KBM-7 (cell line): ENCODE measurements around the gene ELMO1.

Experiments used
- DNase-seq: peaks from one replicate; pipeline ENCODE4 v3.0.0-alpha.2; 2015
- in situ Hi-C: fragments of 300-500 bp; cut with MboI; formaldehyde crosslinking; loops from 2 replicates; pipeline ENCODE4 v1.14.3; 2020; ENCODE audit warnings: low sequenced_read_pairs, low pct_unique_long_range_greater_than_20kb, mixed read lengths

ELMO1 gene

GRCh38 chr7:37193775-37194135 is 254.9 kb downstream of the ELMO1 start:
- in situ Hi-C loops: loop anchor here (10.0 kb wide), 1 partner anchor 709 kb away; no protein-coding TSS in a partner anchor
- no peak for DNase-seq

GRCh38 chr7:37193087-37193774 is 255.4 kb downstream of the ELMO1 start:
- in situ Hi-C loops: loop anchor here (10.0 kb wide), 1 partner anchor 708 kb away; no protein-coding TSS in a partner anchor
- DNase-seq: no peak

- in situ Hi-C loops: loop anchor here (10.0 kb wide), 1 partner anchor 707 kb away; no protein-coding TSS in a partner anchor
- no peak for DNase-seq
Measured at GRCh38 chr7:37191797-37192196, 256.9 kb downstream of the ELMO1 start.

GRCh38 chr7:37187179-37187578 is 261.5 kb downstream of the ELMO1 start:
- DNase-seq: no peak
- in situ Hi-C loops: no loop called here

- DNase-seq: no peak
- in situ Hi-C loops: no loop called here
Measured at GRCh38 chr7:37186753-37187152, 261.9 kb downstream of the ELMO1 start.

- in situ Hi-C loops: no loop called here
- DNase-seq: no peak
Measured at GRCh38 chr7:37181550-37181932, 267.1 kb downstream of the ELMO1 start.

GRCh38 chr7:37180828-37181549 is 267.7 kb downstream of the ELMO1 start:
- in situ Hi-C loops: no loop called here
- DNase-seq: no peak

- in situ Hi-C loops: no loop called here
- DNase-seq: no peak
Measured at GRCh38 chr7:37176079-37176478, 272.6 kb downstream of the ELMO1 start.

DNA sequence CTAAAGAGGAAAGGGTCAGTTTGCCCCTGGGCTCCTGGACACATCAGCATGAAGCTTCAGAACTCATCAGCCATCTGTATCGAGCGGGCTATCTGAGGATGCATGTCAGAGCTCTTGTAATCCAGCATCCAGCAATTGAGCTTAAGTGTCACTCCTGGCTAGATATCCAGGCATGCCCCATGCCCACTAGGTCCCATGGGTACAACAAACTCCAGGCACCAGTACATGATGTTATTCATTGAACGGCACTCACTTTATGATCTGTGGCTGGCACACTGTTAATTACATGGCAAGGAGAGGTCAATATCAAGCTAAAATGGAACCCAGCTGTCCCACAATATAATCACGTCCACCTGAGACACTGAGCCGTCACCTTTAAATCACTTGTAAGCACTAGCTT is 274.2 kb downstream of the ELMO1 start:
- no peak for DNase-seq
- in situ Hi-C loops: no loop called here

DNA sequence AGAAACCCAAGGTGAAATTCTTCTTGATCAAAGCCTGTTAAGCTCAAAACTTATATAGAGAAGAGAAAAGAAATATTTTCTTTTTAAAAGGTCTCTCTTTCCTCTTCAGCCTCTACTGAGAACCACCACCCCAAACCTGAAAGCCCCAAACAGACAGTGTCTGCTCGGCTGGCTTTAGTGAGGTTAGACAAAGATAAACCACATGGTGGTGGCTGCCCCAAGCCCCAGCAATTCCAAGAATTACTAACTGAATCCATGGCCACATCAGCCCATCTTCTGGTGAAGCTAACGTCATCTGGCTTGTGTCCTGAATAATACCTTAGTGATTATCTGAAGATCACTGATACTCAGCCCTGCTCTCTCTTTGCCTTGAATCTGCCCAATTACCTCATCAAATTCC is 275.0 kb downstream of the ELMO1 start:
- no peak for DNase-seq
- in situ Hi-C loops: no loop called here

DNA sequence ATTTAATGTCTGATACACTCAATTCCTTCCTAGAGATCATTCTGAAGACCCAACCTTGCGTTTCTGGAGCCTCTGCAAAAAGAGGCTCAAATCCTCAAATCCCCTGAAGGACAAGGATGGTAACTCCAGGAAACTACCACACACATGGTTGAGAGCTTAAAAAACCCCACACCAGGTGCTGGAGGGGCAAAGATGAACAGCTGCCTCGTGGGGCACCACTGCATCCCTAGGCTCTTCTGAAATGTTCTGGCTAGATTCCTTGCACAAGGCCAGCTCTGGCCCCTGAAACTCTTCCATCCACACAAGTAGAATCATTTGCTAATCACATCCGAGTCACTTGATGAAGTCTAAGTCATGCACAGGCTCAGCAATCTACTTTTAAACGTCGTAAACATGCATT is 286.6 kb downstream of the ELMO1 start:
- DNase-seq: no peak

GRCh38 chr7:37160656-37161055 is 288.0 kb downstream of the ELMO1 start:
- in situ Hi-C loops: no loop called here
- DNase-seq: no peak

More for the DNA sequence above, 286.6 kb downstream of the ELMO1 start:
- in situ Hi-C loops: no loop called here

DNA sequence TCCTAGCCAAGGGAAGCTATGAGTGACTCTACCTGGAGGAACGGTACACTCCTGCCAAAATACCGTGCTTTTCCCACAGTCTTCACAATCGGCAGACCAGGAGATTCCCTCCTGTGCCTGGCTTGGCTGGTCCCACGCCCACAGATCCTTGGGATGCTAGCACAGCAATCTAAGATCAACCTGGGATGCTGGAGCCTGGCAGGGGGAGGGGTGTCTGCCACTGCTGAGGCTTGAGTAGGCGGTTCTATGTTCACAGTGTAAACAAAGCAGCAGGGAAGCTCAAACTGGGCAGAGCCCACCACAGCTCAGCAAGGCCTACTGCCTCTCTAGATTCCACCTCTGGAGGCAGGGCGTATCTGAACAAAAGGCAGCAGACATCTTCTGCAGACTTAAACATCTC is 295.3 kb downstream of the ELMO1 start:
- no peak for DNase-seq
- in situ Hi-C loops: no loop called here

DNA sequence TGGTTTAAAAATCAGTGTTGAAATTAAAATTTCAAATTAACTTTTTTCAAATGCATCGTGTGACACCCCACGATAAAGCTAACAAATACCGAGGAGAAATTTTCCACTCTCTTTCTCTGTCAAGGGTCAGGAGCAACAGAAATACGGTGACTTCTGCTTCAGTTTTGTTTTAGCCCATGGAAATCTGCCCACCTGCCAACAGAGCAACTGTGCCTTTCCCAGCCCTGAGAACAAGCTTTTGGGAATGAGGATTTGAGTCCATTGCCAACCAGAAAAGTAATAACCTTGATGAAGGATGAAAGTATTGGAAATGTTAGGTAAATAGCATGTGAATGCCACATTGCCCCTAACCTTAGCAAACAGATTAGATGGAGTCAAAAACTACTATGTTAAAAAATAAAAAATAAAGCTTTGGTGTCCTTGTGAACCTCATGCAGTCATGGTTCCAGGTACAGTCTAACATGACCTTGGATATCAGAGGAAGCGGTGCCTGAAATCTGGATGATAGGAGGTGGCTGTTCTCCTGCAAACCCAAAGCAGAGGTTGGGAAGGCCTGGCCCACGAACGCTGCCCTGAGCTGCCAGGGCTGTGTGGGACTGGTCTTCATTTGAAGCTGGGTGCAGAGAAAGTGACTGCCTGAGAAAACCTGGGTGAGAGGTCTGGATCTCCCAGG is 296.8 kb downstream of the ELMO1 start:
- in situ Hi-C loops: no loop called here

DNA sequence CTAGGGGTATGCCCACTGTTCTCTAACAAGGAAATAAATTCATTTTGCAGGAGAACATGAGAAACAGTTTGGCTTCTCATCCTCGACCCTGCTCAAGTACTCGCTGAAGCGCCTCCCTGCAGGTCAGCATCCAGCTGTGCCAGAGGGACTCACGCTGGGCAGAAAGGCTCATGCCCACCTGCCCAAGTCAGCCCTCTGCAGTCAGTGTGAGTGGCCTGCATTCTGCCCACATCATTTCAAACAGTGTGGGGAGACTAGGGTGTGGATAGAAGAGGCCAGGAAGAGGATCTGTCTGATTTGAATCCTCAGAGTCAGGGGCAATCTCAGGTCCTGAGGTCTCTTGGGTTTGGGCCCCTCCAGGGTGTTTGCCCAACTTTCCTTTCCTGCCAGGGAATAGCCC is 297.8 kb downstream of the ELMO1 start:
- in situ Hi-C loops: no loop called here
- DNase-seq: no peak

More for the DNA sequence above, 296.8 kb downstream of the ELMO1 start:
- DNase-seq: no peak

GRCh38 chr7:37150180-37150579 is 298.5 kb downstream of the ELMO1 start:
- no peak for DNase-seq
- in situ Hi-C loops: no loop called here

DNA sequence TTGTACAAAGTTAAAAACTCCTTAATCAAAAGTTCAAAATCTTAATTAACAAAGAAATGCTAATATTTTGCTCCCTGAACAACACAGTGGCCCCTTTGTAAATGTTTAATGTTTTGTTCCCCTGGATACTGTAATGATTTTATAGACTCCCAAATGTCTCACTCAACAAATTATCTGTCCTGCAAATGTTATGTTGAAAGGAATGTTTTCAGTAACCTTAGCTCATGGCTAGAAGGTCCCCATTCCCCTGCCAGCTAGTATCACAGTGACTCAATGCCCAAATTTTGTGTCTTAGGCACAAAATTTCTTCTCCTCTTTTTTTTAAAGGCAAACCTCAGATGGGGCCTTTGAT is 298.9 kb downstream of the ELMO1 start:
- DNase-seq: no peak
- in situ Hi-C loops: no loop called here

DNA sequence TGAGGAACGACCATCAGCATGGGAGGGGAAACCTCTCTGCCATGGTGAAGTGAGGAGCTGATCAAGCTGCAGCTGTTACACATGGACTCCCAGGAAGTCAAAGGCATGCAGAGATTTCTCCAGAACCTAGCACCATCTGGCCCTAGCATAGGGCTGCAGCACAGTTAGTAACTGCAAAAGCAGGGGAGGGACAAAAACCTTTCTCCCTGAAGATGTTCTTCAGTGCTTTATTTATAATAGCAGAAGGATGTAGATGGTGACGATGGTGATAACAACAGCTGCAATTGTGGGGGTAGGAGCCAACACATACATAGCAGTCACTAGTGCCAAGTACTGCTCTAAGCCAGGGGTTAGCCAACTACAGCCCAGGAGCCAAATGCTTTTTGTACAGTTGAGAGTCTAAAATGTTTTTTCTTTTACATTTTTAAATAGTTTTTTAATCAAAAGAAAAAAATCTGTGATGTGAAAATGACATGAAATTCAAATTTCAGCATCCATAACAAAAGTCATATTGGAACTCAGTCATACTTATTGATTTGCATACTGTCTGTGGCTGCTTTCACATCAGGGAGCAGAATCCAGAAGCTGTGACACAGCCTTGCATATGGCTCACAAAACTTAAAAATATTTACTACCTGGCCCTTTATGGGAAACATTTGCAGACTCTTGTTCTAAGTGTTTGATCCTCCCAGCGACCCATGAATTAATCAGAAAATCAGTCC is 299.5 kb downstream of the ELMO1 start:
- DNase-seq: no peak
- in situ Hi-C loops: no loop called here

DNA sequence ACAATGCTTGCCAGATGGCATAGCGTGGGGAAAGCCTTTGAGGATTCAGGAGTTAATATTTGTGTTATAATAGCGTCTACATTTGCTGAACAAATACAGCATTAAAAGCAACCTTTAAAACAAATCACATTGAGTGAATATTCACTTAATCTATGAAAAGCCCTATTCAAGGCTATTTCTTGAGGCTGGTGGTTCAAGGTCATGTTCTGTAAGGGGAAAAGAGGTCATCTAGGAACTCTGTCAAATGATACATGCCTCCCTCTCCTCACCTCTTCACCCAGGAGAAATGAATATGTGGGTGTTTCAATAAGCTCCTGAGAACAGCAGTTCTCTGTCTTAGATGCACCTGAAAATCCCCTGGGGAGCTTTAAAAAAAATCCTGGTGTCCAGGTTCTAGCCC is 303.0 kb downstream of the ELMO1 start:
- in situ Hi-C loops: no loop called here
- no peak for DNase-seq

- DNase-seq: no peak
- in situ Hi-C loops: no loop called here
Measured at GRCh38 chr7:37144423-37144822, 304.2 kb downstream of the ELMO1 start.
